Kidney (tissue), 14 donors: ENCODE data around the gene ZNF552. TPM values are rescaled to one million over a fixed set of nuclear protein-coding genes. Genes with fewer than 3 reads are reported as not detected.
A peak's percentile ranks its signal among the peaks of the same experiment; 100 is the strongest.

Experiments used
- DNase-seq, 5 donors: peaks; one replicate each; pipeline ENCODE4 v3.0.0-alpha.2; 2013 to 2020
- FAIRE-seq: peaks from 2 replicates; lab custom pipeline; 2012; peaks lifted over from hg19 to GRCh38; lab: Jason Lieb, UNC
- H3K27ac ChIP-seq, 2 donors: one replicate each; pipeline ENCODE4 v1.7.0; 2013; ENCODE audit warnings: low read depth in 2 of 2, low read length in 2 of 2, inconsistent platforms in 1 of 2
- H3K27me3 ChIP-seq: one replicate; pipeline ENCODE4 v1.7.1; 2013; ENCODE audit warnings: low read length, inconsistent platforms; ENCODE audit not compliant: control insufficient read depth, insufficient read depth
- H3K36me3 ChIP-seq, 3 donors: one replicate each; pipeline versions ENCODE4 v1.7.0 to v1.7.1; 2013; ENCODE audit warnings: low read length in 3 of 3, control low read depth in 1 of 3, inconsistent platforms in 1 of 3; ENCODE audit not compliant: insufficient read depth in 3 of 3, control insufficient read depth in 2 of 3
- H3K4me1 ChIP-seq, 3 donors: one replicate each; pipeline versions ENCODE4 v1.7.0 to v1.7.1; 2013; ENCODE audit warnings: low read length in 3 of 3, inconsistent platforms in 1 of 3, low read depth in 1 of 3; ENCODE audit not compliant: control insufficient read depth in 2 of 3, insufficient read depth in 2 of 3
- H3K4me3 ChIP-seq, 3 donors: one replicate each; pipeline versions ENCODE4 v1.7.0 to v1.8.1; 2013; ENCODE audit warnings: low read length in 3 of 3, control low read depth in 1 of 3, inconsistent platforms in 1 of 3
- H3K9ac ChIP-seq, 3 donors: one replicate each; pipeline versions ENCODE4 v1.7.0 to v1.7.1; 2013; ENCODE audit warnings: low read length in 3 of 3, control low read depth in 1 of 3, inconsistent platforms in 1 of 3
- H3K9me3 ChIP-seq, 3 donors: one replicate each; pipeline versions ENCODE4 v1.7.0 to v1.7.1; 2013; ENCODE audit warnings: low read length in 3 of 3, control low read depth in 1 of 3, inconsistent platforms in 1 of 3; ENCODE audit not compliant: control insufficient read depth in 2 of 3, insufficient read depth in 1 of 3
- CTCF ChIP-seq: IDR thresholded peaks from 3 replicates; pipeline ENCODE4 v1.5.1; 2012; ENCODE audit warnings: mild to moderate bottlenecking, moderate library complexity, borderline replicate concordance; ENCODE audit not compliant: insufficient read depth; ENCODE audit errors: extremely low read depth
- intact Hi-C: fragments of 100-400 bp; cut with DNase I; formaldehyde crosslinking; loops from one replicate; pipeline ENCODE4 v1.11.1; 2022
- polyA plus RNA-seq: library from polyadenylated mRNA; stranded (reverse); fragments of 350-450 nt; fragmentation: Illumina TruSeq; extraction: RNeasy Lipid Tissue Mini Kit (QIAGEN cat#74804); gene quantifications from one replicate; pipeline ENCODE4 v1.2.3, GENCODE V29; 2014; ENCODE audit warnings: low read depth, low replicate concordance; ENCODE audit not compliant: insufficient read depth
- total RNA-seq: library from RNA; stranded (reverse); fragmentation: NEBNext Ultra II Directional; extraction: Animal tissue kit (Norgen Biotek cat#: 25700); gene quantifications from one replicate; pipeline ENCODE4 v1.2.1, GENCODE V29; 2021
- donor health status: control.
- donor health status: control.
- donor health status: control.
- donor health status: control.
- donor health status: control.
- donor health status: DM: yes; HTN: yes; CAD: no.
- donor health status: Normal renal cell carcinoma (clear cell type).

The ZNF552 gene
- total and polyA plus RNA-seq, 2 donors from 2014 or later = 10.7 to 13.8 TPM

- FAIRE-seq (no peak), DNase-seq (no peak)
- intact Hi-C loops = no loop called here
- Histone ChIP-seq H3K27me3 (no peaks in the 10 kb centered on the region), H3K36me3 (peaks cover 4 to 19% (median 14%) of the 10 kb centered on the region in 3 donors), H3K4me3 (no peak overlapping the region), H3K27ac (no peak overlapping the region), H3K4me1 (peaks cover 0 to 10% (median 8%) of the 10 kb centered on the region in 3 donors), H3K9me3 (no peaks in the 10 kb centered on the region), H3K9ac (no peak overlapping the region)
- no peak for TF ChIP-seq CTCF
Measured at GRCh38 chr19:57807541-57807940, 7.2 kb downstream of the ZNF552 start.

- no peaks in the 10 kb centered on the region for H3K27me3 ChIP-seq
- no peaks in the 10 kb centered on the region for H3K9me3 ChIP-seq
- intact Hi-C loops = no loop called here
- peak in 4 of 5 donors; percentile 59 to 82 (median 79) for DNase-seq
- H3K4me3 ChIP-seq = peak overlapping the region; percentile 53 to 81 (median 73)
- peaks cover 0 to 10% (median 7%) of the 10 kb centered on the region in 3 donors for H3K36me3 ChIP-seq
- no peak for TF ChIP-seq CTCF
- H3K9ac ChIP-seq = peak overlapping the region; percentile 57 to 80 (median 67)
- peak overlapping the region; percentile 38 to 81 for H3K27ac ChIP-seq
- FAIRE-seq = no peak
- peaks cover 0 to under 1% (median 0%) of the 10 kb centered on the region in 3 donors for H3K4me1 ChIP-seq
Measured at GRCh38 chr19:57803594-57804325, 11.0 kb downstream of the ZNF552 start.

DNA sequence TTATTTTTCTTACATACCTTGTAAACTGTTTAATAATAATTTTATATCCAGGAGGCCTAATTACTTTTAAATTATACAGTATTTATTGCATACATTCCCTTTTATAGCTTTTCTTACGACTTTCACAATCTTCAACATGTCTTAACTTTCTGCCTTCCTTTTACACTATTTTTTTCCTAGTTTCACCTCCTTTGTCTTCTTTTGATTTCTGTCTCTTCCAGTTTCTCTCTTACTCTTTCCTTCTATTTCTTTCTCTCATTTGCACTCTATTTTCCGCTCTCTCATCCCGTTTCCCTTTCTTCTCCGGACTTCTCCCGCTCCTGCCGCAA lies 11.5 kb downstream of the ZNF552 start:
- H3K27me3 ChIP-seq = no peaks in the 10 kb centered on the region
- H3K4me1 ChIP-seq = peaks cover 0 to 2% (median 0%) of the 10 kb centered on the region in 3 donors
- intact Hi-C loops = no loop called here
- H3K9ac ChIP-seq = peak overlapping the region; percentile 8 to 80 (median 57)
- DNase-seq (no peak), FAIRE-seq (no peak)
- peaks cover 0 to 6% (median 4%) of the 10 kb centered on the region in 3 donors for H3K36me3 ChIP-seq
- TF ChIP-seq CTCF = no peak
- peak overlapping the region; percentile 53 to 81 (median 73) for H3K4me3 ChIP-seq
- H3K9me3 ChIP-seq = no peaks in the 10 kb centered on the region
- peak overlapping the region in 1 of 2 donors; percentile 81 for H3K27ac ChIP-seq
